HepG2 (cell line): ENCODE measurements around the gene TRERF1. TPM values are rescaled to one million over a fixed set of nuclear protein-coding genes. Genes with fewer than 3 reads are reported as not detected.

Experiments used
- ETV5 ChIP-seq: IDR thresholded peaks from 2 replicates; pipeline ENCODE4 v1.6.1; 2018; ENCODE audit warnings: missing biosample characterization, missing genetic modification reagents, inconsistent platforms, borderline replicate concordance
- ETV6 ChIP-seq: sonication (generic); formaldehyde crosslinking; conservative IDR thresholded peaks from 2 replicates; pipeline ENCODE4 v1.4.0; 2020; ENCODE audit warnings: missing genetic modification reagents
- GMEB1 ChIP-seq: sonication (generic); formaldehyde crosslinking; IDR thresholded peaks from 2 replicates; pipeline ENCODE4 v1.5.1; 2020; ENCODE audit warnings: missing genetic modification reagents, mild to moderate bottlenecking, borderline replicate concordance
- GTF2F1 ChIP-seq: fragments of 150-350 bp; IDR thresholded peaks from 2 replicates; pipeline ENCODE4 v1.6.1; 2014; ENCODE audit warnings: low read length
- MATR3 ChIP-seq: sonication (generic); formaldehyde crosslinking; IDR thresholded peaks from 2 replicates; pipeline ENCODE4 v1.4.0; 2020; ENCODE audit warnings: missing genetic modification reagents
- NFE2L2 ChIP-seq: fragments of 150-350 bp; IDR thresholded peaks from 2 replicates; pipeline ENCODE4 v1.6.1; 2014; ENCODE audit warnings: low read length
- NR2F2 ChIP-seq: IDR thresholded peaks from 2 replicates; pipeline ENCODE4 v1.6.1; 2012; ENCODE audit warnings: low read depth, inconsistent platforms, borderline replicate concordance
- POLR2G ChIP-seq: fragments of 200-400 bp; formaldehyde crosslinking; IDR thresholded peaks from 2 replicates; pipeline ENCODE4 v1.6.1; 2018; ENCODE audit warnings: mild to moderate bottlenecking, low read depth, low read length, moderate library complexity
- REPIN1 ChIP-seq: sonication (generic); formaldehyde crosslinking; IDR thresholded peaks from 2 replicates; pipeline ENCODE4 v1.8.0; 2022; ENCODE audit warnings: missing genetic modification reagents, low read depth, mild to moderate bottlenecking, borderline replicate concordance
- RFXAP ChIP-seq: sonication (generic); formaldehyde crosslinking; IDR thresholded peaks from 2 replicates; pipeline ENCODE4 v1.4.0; 2020; ENCODE audit warnings: missing genetic modification reagents, borderline replicate concordance
- SAP130 ChIP-seq: IDR thresholded peaks from 2 replicates; pipeline ENCODE4 v1.6.1; 2016; ENCODE audit warnings: low read depth
- SNAPC2 ChIP-seq: sonication (generic); formaldehyde crosslinking; IDR thresholded peaks from 2 replicates; pipeline ENCODE4 v1.8.1; 2022; ENCODE audit warnings: mild to moderate bottlenecking, missing genetic modification reagents
- SRSF9 ChIP-seq: fragments of 200-400 bp; formaldehyde crosslinking; IDR thresholded peaks from 2 replicates; pipeline ENCODE4 v1.6.1; 2018; ENCODE audit warnings: borderline replicate concordance, mild to moderate bottlenecking, low read depth, low read length; ENCODE audit not compliant: insufficient read depth, poor library complexity, severe bottlenecking
- TBX3 ChIP-seq: fragments of 450-650 bp; IDR thresholded peaks from 2 replicates; pipeline ENCODE4 v1.6.1; 2017; ENCODE audit warnings: antibody characterized with exemption, mild to moderate bottlenecking, inconsistent platforms, borderline replicate concordance
- ZBTB4 ChIP-seq: sonication (generic); formaldehyde crosslinking; IDR thresholded peaks from 2 replicates; pipeline ENCODE4 v1.4.0; 2020; ENCODE audit warnings: missing genetic modification reagents, mild to moderate bottlenecking, borderline replicate concordance
- ZNF207 ChIP-seq: fragments of 450-650 bp; IDR thresholded peaks from 2 replicates; pipeline ENCODE4 v1.6.1; 2016; ENCODE audit warnings: antibody characterized with exemption, borderline replicate concordance
- ZNF256 ChIP-seq: sonication (generic); formaldehyde crosslinking; conservative IDR thresholded peaks from 2 replicates; pipeline ENCODE4 v1.4.0; 2020; ENCODE audit warnings: missing genetic modification reagents
- ZNF549 ChIP-seq: sonication (generic); formaldehyde crosslinking; IDR thresholded peaks from 2 replicates; pipeline ENCODE4 v1.5.0; 2020; ENCODE audit warnings: missing genetic modification reagents
- ZNF574 ChIP-seq: sonication (generic); formaldehyde crosslinking; IDR thresholded peaks from 2 replicates; pipeline ENCODE4 v1.4.0; 2020; ENCODE audit warnings: missing genetic modification reagents
- ZNF674 ChIP-seq: sonication (generic); formaldehyde crosslinking; IDR thresholded peaks from 2 replicates; pipeline ENCODE4 v1.5.0; 2020; ENCODE audit warnings: low read depth, mild to moderate bottlenecking, missing genetic modification reagents
- ZNF691 ChIP-seq: sonication (generic); formaldehyde crosslinking; IDR thresholded peaks from 2 replicates; pipeline ENCODE4 v1.4.0; 2020; ENCODE audit warnings: missing genetic modification reagents, low read depth, mild to moderate bottlenecking, borderline replicate concordance
- ZNF788 ChIP-seq: sonication (generic); formaldehyde crosslinking; IDR thresholded peaks from 2 replicates; pipeline ENCODE4 v1.5.0; 2020; ENCODE audit warnings: mild to moderate bottlenecking, missing genetic modification reagents, borderline replicate concordance
- polyA plus RNA-seq, 8 experiments: library from polyadenylated mRNA; depleted of rRNA in 3 of 8; stranded (reverse) in 7 of 8; unstranded in 1 of 8; fragments of >200 nt; fragmentation: Illumina TruSeq in 4 of 8; extraction: Trizol in 4 of 8; gene quantifications; 2 replicates each; pipeline versions ENCODE4 v1.2.1 to v1.2.3, GENCODE V29; 2011 to 2016; ENCODE audit warnings: low read depth in 4 of 8, missing spikeins in 1 of 8, mixed read lengths in 1 of 8; ENCODE audit not compliant: insufficient read depth in 1 of 8
- total RNA-seq, 5 experiments: library from RNA; depleted of rRNA; stranded (reverse); fragments of >200 nt; fragmentation: Illumina TruSeq; extraction: Trizol; gene quantifications; 2 replicates each; pipeline ENCODE4 v1.2.3, GENCODE V29; 2016; ENCODE audit warnings: low read depth in 1 of 5

TRERF1 gene
- total and polyA plus RNA-seq, 2 of the 13 experiments (the other 11 are each of a cell fraction or from before 2014, with no cell fraction given) = 0.02 TPM; not detected in 1

GRCh38 chr6:42498473-42499128 is 46.9 kb upstream of the TRERF1 start (continued):
- TF ChIP-seq SAP130 (CRISPR knock-in tag) = peak; percentile 20; the same call in 1 of the 2 replicates
- TF ChIP-seq ZNF574 (CRISPR knock-in tag) = peak; percentile 95
- TF ChIP-seq ZBTB4 (CRISPR knock-in tag) = no peak
- TF ChIP-seq SNAPC2 (CRISPR knock-in tag) = no peak
- TF ChIP-seq RFXAP (CRISPR knock-in tag) = no peak
- no peak for TF ChIP-seq TBX3
- no peak for TF ChIP-seq ETV6
- TF ChIP-seq ZNF207 = no peak
- no peak for TF ChIP-seq ZNF549 (CRISPR knock-in tag)
- TF ChIP-seq ETV5 (CRISPR knock-in tag) = peak; percentile 29; the same call in 1 of the 2 replicates
- TF ChIP-seq SRSF9 = no peak
- no peak for TF ChIP-seq GMEB1 (CRISPR knock-in tag)
- no peak for TF ChIP-seq NFE2L2
- no peak for TF ChIP-seq ZNF674 (CRISPR knock-in tag)
- TF ChIP-seq MATR3 (CRISPR knock-in tag) = no peak
- no peak for TF ChIP-seq POLR2G
- no peak for TF ChIP-seq ZNF788 (CRISPR knock-in tag)
- 0 out of 2 replicates have a peak, but pooled peaks have one; percentile 31 for TF ChIP-seq REPIN1 (CRISPR knock-in tag)
- no peak for TF ChIP-seq NR2F2
- no peak for TF ChIP-seq ZNF691
- TF ChIP-seq GTF2F1 = no peak
- TF ChIP-seq ZNF256 = no peak
